Measurements from ENCODE around the gene LAMB1. TPM values are rescaled to one million over a fixed set of nuclear protein-coding genes. Genes with fewer than 3 reads are reported as not detected.
"Not testable (repeated sequence)": the region's sequence is repeated elsewhere in the genome, so short reads cannot be mapped to it uniquely, and the experiment has no call there.

The LAMB1 gene
- total RNA-seq, 4 donors from 2014 or later: 76.7 to 216 (median 84.6) TPM

GRCh38 chr7:107958764-107959526 is 44.0 kb downstream of the LAMB1 start:
- Histone ChIP-seq H3K4me1 (peaks cover 30% of the 10 kb centered on the region), H3K27me3 (no peaks in the 10 kb centered on the region), H3K36me3 (peaks cover 29% of the 10 kb centered on the region), H3K27ac (peak overlapping the region; percentile 68), H3K4me3 (no peak overlapping the region), H3K9me3 (no peaks in the 10 kb centered on the region)
- peak in 2 of 3 donors; percentile 31 to 42 for TF ChIP-seq POLR2AphosphoS5 (IDR thresholded peaks at IDR 0.05)
- no peak for TF ChIP-seq CTCF (IDR thresholded peaks at IDR 0.05)
- no peak for TF ChIP-seq EP300 (IDR thresholded peaks at IDR 0.05)
- DNase-seq (ENCODE audit: low spot score in 2 of 2): no peak
- WGBS: 49% methylated on average over 14 of the region's 14 CpGs

- H3K27me3 ChIP-seq: no peaks in the 10 kb centered on the region
- H3K27ac ChIP-seq: peak overlapping the region; percentile 68
- WGBS: 68% methylated on average over 2 of the region's 2 CpGs
- TF ChIP-seq EP300 (IDR thresholded peaks at IDR 0.05) (no peak), POLR2A (IDR thresholded peaks at IDR 0.05) (no peak), POLR2AphosphoS5 (IDR thresholded peaks at IDR 0.05) (no peak), CTCF (IDR thresholded peaks at IDR 0.05) (no peak)
- H3K9me3 ChIP-seq: no peaks in the 10 kb centered on the region
- DNase-seq (ENCODE audit: low spot score in 2 of 2): no peak
- peaks cover 25% of the 10 kb centered on the region for H3K36me3 ChIP-seq
- peaks cover 30% of the 10 kb centered on the region for H3K4me1 ChIP-seq
- H3K4me3 ChIP-seq: no peak overlapping the region
These were observed 45.5 kb downstream of the LAMB1 start for GRCh38 chr7:107957436-107957835.

GRCh38 chr7:107956950-107957349 is 46.0 kb downstream of the LAMB1 start:
- 93% methylated on average over 4 of the region's 4 CpGs for WGBS
- peaks cover 30% of the 10 kb centered on the region for H3K4me1 ChIP-seq
- H3K27me3 ChIP-seq; DNase-seq (ENCODE audit: low spot score in 2 of 2); H3K4me3 ChIP-seq; H3K9me3 ChIP-seq: not testable (repeated sequence)
- peak overlapping the region; percentile 68 for H3K27ac ChIP-seq
- peaks cover 26% of the 10 kb centered on the region for H3K36me3 ChIP-seq

GRCh38 chr7:107955394-107955793 is 47.6 kb downstream of the LAMB1 start:
- Histone ChIP-seq H3K4me1 (peaks cover 30% of the 10 kb centered on the region), H3K27me3 (no peaks in the 10 kb centered on the region), H3K4me3 (no peak overlapping the region), H3K27ac (no peak overlapping the region), H3K9me3 (no peaks in the 10 kb centered on the region), H3K36me3 (peaks cover 35% of the 10 kb centered on the region)
- TF ChIP-seq POLR2A (IDR thresholded peaks at IDR 0.05) (no peak), POLR2AphosphoS5 (IDR thresholded peaks at IDR 0.05) (no peak), EP300 (IDR thresholded peaks at IDR 0.05) (no peak), CTCF (IDR thresholded peaks at IDR 0.05) (no peak)
- 94% methylated on average over 5 of the region's 5 CpGs for WGBS
- no peak for DNase-seq (ENCODE audit: low spot score in 2 of 2)

- Histone ChIP-seq H3K4me1 (peaks cover 25% of the 10 kb centered on the region), H3K4me3 (no peak overlapping the region), H3K27ac (no peak overlapping the region), H3K9me3 (no peaks in the 10 kb centered on the region), H3K36me3 (peaks cover 29% of the 10 kb centered on the region), H3K27me3 (no peaks in the 10 kb centered on the region)
- WGBS: 85% methylated on average over 2 of the region's 2 CpGs
- TF ChIP-seq EP300 (IDR thresholded peaks at IDR 0.05) (no peak), POLR2AphosphoS5 (IDR thresholded peaks at IDR 0.05) (no peak), POLR2A (IDR thresholded peaks at IDR 0.05) (no peak), CTCF (IDR thresholded peaks at IDR 0.05) (no peak)
- no peak for DNase-seq (ENCODE audit: low spot score in 2 of 2)
These were observed 49.0 kb downstream of the LAMB1 start for GRCh38 chr7:107953924-107954303.

Measured in suprapubic skin (tissue), 4 donors.